GM10248 (cell line): ENCODE data around the gene TRMT10A.

ENCODE experiments used
- CTCF ChIA-PET: fragments of 300-600 bp; sonication (Branson Sonifier 250); formaldehyde crosslinking; extraction: SDS; loops from one replicate; lab custom pipeline; 2021; ENCODE audit warnings: antibody characterized with exemption; lab: Yijun Ruan, JAX
- POLR2A ChIA-PET: fragments of 350-650 bp; sonication (Branson Sonifier 250); formaldehyde crosslinking; extraction: SDS; loops from one replicate; lab custom pipeline; 2020; ENCODE audit warnings: antibody characterized with exemption; lab: Yijun Ruan, JAX
- DNase-seq: peaks from one replicate; pipeline ENCODE4 v3.0.0; 2012; ENCODE audit errors: extremely low spot score
- TF ChIP-seq, protein P1 (sequence below): IDR thresholded peaks from 2 replicates; pipeline ENCODE4 v1.5.1; 2012; ENCODE audit warnings: mild to moderate bottlenecking, low read depth; ENCODE audit errors: extremely low read depth, missing control alignments, control extremely low read depth

TRMT10A gene

DNA sequence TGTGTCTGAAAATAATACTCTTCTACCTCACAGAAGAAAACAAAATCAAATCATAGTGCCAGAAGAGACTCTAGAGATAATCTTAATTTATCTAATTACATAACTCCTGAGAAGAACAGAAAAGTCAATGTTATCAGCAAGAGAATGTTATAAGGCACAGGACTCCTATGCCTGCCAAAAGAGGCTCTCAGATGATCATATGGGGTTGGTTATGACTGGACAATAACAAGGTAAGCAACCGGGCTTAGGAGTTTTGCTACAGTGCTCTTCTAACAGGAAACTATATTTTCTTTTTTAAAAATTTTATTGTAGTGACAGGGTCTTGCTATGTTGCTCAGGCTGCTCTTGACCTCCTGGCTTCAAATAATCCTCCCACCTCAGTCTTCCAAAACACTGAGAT, 56.5 kb downstream of the TRMT10A start:
- CTCF ChIA-PET, result interaction anchor here (1.4 to 1.6 kb wide), 3 partner anchors 43 to 585 kb away, joined by 3 read pairs; no protein-coding TSS in a partner anchor
- TF ChIP-seq, protein P1, sequence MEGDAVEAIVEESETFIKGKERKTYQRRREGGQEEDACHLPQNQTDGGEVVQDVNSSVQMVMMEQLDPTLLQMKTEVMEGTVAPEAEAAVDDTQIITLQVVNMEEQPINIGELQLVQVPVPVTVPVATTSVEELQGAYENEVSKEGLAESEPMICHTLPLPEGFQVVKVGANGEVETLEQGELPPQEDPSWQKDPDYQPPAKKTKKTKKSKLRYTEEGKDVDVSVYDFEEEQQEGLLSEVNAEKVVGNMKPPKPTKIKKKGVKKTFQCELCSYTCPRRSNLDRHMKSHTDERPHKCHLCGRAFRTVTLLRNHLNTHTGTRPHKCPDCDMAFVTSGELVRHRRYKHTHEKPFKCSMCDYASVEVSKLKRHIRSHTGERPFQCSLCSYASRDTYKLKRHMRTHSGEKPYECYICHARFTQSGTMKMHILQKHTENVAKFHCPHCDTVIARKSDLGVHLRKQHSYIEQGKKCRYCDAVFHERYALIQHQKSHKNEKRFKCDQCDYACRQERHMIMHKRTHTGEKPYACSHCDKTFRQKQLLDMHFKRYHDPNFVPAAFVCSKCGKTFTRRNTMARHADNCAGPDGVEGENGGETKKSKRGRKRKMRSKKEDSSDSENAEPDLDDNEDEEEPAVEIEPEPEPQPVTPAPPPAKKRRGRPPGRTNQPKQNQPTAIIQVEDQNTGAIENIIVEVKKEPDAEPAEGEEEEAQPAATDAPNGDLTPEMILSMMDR, result no peak
- no peak for DNase-seq
- POLR2A ChIA-PET, result no interaction called here

DNA sequence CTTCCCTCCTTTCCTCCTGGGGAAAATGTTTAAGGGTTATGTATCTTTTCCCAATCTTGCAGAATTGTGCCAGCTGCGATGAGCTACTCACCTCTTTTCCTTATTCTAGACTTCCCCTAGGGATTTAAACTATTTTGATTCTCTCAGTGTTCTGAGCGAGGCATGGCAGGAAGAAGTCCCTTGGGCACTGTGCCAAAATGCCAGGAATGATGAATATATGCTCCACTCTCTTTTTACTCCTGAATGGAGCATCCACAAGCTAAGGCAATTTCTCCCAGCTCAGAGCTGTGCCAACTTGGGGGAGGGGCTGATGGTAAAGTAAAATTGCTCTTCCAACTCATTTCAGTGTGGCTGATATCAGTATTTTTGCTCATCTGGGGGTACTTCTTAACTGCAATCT, 57.1 kb downstream of the TRMT10A start:
- TF ChIP-seq, protein P1, result no peak
- ChIA-PET CTCF (interaction anchor here (1.6 kb wide), 1 partner anchor 302 kb away, joined by 3 read pairs; no protein-coding TSS in a partner anchor), POLR2A (no interaction called here)
- no peak for DNase-seq

DNA sequence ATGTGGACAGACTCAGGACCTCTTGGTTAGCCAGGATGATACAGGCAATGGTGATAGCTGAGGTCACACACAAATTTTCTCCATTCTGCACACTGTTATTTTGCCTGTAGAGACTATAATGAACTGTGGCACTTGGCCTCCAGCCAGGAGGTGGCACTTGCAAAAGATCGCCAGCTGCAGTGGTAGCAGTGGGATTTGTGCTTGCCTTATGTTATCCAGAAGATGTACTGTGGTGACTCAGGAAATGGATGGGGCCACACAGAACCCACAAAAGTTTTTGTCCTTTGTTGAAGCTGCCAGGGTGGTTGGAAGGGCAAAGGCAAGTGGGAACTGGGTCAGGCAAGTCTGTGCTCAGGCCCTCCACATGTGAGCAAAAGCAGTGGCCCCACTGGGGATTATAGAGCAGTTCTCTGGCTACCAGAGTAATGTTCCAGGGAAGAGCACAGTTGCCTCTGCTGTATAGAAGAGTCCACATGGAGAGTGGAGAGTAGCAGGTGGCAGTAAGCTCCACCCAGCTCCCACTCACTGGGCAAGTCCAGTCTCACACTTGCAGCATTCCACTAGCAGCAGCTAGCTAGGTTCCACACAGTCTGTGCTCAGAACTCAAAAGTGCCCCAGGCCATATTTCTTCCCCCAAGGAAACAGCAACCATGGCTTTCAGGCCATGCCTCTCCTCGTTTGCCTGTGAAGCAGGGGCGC, 58.9 kb downstream of the TRMT10A start:
- POLR2A ChIA-PET, result no interaction called here
- TF ChIP-seq, protein P1, result no peak
- no peak for DNase-seq
- CTCF ChIA-PET, result no interaction called here
